HG03354 (cell line): ENCODE results near the gene MROH2B.
"Not testable (repeated sequence)": the region's sequence is repeated elsewhere in the genome, so short reads cannot be mapped to it uniquely, and the experiment has no call there.

Experiments
- ATAC-seq: cut with Tn5 transposase; IDR thresholded peaks from one replicate; pipeline ENCODE4 v1.9.1; 2021; ENCODE audit warnings: mild to moderate bottlenecking; ENCODE audit not compliant: unreplicated experiment, poor library complexity, severe bottlenecking

Gene MROH2B

DNA sequence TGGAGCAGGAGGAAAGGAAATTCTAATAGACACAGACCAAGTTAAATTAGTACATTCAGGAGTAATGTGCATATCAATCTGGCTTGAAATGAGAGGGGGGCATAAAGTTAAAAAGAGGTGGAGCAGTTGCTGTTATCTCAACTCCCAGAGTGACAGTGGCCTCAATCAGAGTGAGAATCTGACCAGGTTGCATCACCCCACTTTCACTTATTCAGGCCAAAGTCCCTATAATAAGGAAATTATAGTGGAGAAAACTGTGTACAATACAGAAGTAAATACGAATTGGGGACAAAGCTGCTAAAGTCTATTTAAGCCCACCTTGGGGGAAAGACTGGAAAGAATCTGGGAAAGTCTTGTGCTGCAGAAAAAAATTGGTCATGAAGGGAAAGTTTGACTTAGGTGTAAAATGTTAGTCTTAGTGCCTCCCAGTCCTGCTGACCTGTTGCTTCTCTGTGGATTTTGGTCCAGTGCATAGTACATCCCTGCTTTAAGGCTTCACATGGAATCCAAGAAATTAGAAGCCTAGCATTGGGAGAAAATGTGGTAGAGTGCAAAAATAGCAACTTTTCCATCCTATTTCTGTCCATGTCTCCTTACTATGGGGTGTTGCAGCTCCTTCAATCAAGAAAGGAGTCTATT, 27.9 kb downstream of the MROH2B start:
- ATAC-seq = no peak

GRCh38 chr5:41032973-41033372, 38.2 kb downstream of the MROH2B start:
- ATAC-seq = no peak

- ATAC-seq = not testable (repeated sequence)
Observed at GRCh38 chr5:41022600-41022999, 48.5 kb downstream of the MROH2B start.

DNA sequence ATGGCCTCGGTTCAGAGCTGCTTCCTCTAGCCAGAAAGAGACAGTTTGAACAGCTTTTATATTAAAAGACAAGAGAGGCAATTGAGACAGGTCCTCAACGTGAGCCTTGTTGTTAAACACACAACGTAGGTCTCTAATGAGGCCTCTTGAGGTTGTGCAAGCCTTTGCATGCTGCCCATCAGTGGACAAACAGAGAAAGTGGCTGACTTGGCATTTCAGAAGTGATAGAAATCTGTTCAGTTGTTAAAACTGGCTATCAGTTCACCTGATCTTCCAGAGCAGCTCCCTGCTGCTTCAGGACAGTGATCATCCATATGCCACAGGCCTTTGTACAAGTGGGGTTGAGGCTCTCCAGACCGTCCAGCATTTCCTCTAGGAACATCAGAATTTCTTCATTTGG, 58.8 kb downstream of the MROH2B start:
- ATAC-seq = no peak

DNA sequence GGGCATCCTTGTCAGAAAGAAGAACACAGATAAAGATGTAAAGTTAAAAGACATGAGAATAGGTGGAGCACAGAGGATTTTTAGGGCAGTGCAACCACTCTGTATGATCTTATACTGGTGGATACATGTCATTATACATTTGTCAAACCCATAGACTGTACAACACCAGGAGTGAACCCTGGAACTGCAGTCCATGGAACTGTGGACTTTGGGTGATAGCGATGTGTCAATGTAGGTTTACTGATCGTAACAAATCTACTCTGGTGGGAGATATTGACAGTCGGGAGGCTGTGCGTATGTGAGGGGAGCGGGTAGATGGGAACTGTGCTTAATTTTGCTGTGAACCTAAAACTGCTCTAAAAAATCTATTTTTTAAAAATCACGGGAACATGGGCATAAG, 60.6 kb downstream of the MROH2B start:
- ATAC-seq = no peak

DNA sequence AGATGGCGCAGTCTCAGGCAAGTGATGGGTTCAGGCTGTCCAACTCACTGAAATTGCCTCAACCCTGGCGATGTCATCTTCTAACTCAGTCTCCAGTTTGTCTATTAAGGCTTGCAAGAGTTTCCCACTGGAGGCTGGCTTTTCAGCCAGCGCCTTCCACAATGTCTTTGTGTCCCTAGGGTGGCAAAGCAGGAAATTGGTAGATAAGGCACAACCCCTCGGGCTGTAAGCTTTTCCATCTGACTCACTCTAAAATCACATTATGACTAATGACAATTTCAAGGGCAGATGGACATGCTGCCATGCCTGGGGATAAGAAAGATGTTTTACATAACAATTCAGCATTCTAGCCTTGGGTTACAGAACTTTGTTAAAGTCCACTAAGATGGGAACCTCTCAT, 61.9 kb downstream of the MROH2B start:
- ATAC-seq = no peak

DNA sequence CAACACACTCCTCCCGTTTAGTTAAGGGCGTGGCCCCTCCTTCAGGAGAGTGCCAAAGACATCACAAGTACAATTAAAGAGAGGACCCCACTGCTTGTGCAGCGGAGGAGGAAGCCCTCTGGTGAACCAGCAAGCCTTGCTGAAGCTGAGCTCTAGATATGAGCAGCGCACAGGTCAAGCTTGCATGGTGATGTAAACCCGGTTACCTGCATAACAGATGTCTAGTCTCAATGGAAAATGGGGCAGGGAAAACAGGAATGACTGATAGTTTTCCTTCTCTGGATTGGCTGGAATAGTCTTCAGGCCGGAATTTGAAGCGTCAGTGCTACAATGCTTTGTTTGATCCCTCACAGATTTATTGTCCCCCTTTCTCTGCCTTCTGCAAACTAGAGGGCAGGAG, 66.2 kb downstream of the MROH2B start:
- ATAC-seq = no peak

- ATAC-seq = no peak
Observed at GRCh38 chr5:41003670-41004376, 67.3 kb downstream of the MROH2B start.

GRCh38 chr5:40999966-41000365, 71.2 kb downstream of the MROH2B start:
- ATAC-seq = no peak

GRCh38 chr5:40999142-40999541, 72.0 kb downstream of the MROH2B start:
- no peak for ATAC-seq

DNA sequence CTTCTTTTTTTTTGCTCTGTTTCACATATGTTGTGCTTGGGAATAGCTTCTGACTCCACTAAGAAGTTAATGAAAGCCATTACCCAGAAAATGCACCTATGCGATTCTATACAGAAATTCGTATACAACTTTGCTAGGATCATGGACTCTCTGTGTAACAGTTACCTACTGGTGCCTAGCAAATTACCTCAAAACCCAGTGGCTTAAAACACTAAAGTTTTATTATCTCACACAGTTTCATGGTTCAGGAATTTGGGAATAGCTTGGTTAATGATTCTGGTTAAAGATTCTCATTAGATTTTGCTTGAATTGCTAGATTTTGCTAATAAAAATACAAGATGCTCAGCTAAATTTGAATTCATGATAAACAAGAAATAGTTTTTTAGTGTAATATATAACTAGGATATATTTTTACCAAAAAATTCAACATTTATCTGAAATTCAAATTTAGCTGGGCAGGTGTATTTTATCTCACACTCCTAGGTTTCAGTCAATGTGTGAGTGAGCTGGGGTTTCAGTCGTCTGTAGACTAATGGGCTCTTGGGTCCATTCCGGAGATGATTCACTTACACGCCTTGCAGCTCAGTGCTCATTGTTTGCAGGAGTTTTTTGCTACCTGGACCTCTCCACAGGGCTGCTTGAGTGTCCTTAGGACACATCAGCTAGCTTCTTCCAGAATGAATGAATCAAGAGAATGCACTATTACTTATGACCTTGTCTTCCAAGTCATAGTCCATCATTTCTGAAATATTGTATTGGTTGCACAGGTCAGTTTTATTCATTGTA, 75.1 kb downstream of the MROH2B start:
- no peak for ATAC-seq

- ATAC-seq = no peak
Observed at GRCh38 chr5:40991981-40992559, 79.1 kb downstream of the MROH2B start.

DNA sequence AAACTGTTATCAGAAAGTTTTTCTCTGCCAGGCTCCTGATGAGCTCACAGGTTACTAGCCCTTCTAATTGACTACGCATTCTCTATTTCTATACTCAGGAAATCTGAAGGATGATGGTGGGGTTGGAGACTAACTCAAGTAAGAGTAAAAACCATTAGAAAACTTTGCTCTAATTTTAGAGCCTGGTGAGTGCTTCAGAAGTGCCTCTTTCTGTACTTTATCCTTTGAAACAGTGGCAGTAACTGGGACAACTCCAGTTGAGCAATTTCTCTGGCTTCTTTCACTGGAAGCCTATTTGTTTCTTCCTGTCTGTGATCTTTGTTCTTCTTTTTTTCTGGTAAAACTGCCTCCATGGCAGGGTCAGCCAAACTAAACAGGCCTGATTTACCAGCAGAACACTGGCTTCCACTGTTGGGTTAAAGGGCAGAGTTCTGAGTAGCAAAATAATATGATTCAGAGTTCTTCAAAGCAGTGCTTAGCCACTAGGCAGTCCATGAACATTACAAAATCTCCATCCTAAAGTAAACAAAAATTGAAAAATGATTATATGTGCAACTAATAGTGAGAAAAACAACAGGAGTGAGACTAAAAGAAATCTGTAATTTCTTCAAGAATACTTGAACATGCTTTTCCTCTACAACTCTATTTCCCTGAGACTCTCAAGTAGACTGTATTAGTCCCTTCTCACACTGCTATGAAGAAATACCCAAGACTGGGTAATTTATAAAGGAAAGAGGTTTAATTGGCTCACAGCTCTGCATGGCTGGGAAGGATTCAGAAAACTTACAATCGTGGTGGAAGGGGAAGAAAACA, 79.8 kb downstream of the MROH2B start:
- no peak for ATAC-seq

DNA sequence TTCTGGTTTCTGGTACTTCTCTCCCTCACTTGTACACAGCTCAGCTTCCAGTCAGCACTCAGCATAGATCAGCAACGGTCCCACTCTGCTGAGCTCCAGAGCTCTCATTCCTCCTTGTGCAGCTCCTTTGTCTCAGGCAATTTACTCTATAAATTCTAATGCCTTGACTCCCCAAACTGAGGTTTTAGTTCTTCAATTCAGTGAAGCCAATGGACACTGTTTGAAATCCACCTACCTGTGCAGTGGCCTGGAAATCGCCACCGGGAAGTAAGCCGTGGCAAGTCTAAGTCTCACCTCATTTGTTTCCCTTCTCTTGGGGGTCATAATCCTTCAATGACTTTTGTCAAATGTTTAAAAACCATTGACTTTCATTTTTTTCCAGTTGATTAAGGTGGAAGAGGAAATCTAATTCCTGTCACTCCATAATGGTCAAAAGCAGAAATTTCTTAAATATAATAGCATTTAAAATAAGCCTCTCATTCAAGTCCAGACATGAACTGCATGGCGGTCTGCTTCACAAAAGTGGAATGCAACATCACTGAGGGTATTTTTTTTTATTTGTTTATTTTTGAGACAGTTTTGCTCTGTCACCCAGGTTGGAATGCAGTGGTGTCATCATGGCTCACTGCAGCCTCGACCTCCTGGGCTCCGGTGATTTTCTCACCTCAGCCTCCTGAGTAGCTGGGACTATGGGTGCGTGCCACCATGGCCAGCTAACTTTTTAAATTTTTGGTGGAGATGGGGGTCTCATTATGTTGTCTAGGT, 82.2 kb downstream of the MROH2B start:
- ATAC-seq = no peak

GRCh38 chr5:40987349-40987748, 83.8 kb downstream of the MROH2B start:
- no peak for ATAC-seq

DNA sequence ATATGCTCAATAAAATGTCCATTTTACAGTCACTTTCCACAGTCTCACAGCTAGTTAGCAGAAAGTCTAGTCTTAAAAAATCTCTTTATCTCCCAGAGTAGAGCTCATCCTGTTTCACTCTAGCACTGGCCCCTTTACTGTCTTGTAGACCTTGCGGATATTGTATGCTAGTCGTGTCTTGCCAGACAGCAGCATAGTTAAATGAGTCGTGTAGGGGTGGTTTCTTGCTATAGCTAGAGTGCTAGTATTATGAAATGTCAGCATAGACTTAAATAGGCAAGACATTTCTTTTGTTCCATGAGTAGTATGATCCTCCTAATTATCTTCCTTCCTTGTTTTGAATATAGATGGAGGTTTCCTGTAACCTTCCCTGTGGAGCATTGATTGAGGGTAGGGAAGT, 84.5 kb downstream of the MROH2B start:
- no peak for ATAC-seq

DNA sequence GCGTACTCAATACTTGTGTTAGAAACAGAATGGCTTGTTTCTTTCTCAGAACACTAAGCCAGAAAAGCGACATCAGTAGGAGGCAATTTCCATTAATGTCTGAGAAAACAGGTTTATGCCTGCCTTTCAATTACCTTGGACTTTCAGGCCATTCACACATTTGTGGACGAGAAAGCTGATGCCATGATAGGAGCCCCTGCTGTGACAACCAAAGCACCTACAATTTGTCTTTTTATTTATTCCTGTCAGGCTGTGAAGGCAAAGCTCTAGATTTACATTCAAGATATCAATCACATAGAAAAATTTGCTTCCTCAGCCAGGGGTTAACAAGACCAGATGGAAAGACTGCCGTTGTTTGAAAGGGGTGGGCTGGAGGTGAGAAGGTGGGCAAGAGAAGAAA, 85.6 kb downstream of the MROH2B start:
- no peak for ATAC-seq

- no peak for ATAC-seq
Observed at GRCh38 chr5:40984884-40985283, 86.3 kb downstream of the MROH2B start.

DNA sequence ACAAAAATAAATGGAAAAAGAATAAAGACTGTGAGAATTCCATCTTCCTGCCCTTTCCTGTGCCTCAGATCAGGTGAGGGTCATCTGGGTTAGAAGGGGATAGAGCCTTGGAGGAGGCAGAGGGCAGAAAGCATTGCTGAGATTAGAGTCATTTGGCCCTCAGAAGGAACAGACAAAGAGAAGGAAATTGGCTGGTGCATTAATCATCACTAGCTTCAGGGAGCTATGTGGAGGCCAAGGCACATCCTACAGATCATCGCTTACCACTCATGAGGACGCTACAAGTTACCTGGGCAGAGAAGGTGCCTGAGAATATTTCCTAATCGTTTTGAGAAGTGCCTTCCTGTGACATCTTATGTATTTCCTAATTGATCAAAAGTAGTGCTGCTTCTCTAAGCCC, 87.4 kb downstream of the MROH2B start:
- ATAC-seq = no peak
